Fibroblast of the aortic adventitia (primary cell): Measurements from ENCODE around the gene ACO2. TPM values are rescaled to one million over a fixed set of nuclear protein-coding genes. Genes with fewer than 3 reads are reported as not detected.

Experiments used
- DNase-seq: peaks from one replicate; pipeline ENCODE4 v3.0.0-alpha.2; 2010; ENCODE audit warnings: low read depth
- H3K4me3 ChIP-seq: 2 replicates; pipeline ENCODE4 v1.5.1; 2011; ENCODE audit warnings: low read depth, mild to moderate bottlenecking, control low read depth, low read length, moderate library complexity
- total RNA-seq: library from RNA; depleted of rRNA; stranded (reverse); fragments of >200 nt; gene quantifications from 2 replicates; pipeline ENCODE4 v1.2.3, GENCODE V29; 2012; ENCODE audit warnings: low replicate concordance
- TF ChIP-seq, protein P1 (sequence below): IDR thresholded peaks from 2 replicates; pipeline ENCODE4 v1.5.1; 2011; ENCODE audit warnings: mild to moderate bottlenecking, low read length, control low read depth, inconsistent platforms; ENCODE audit not compliant: insufficient read depth

Gene ACO2
- total RNA-seq, 1 donor = 45.9 TPM

DNA sequence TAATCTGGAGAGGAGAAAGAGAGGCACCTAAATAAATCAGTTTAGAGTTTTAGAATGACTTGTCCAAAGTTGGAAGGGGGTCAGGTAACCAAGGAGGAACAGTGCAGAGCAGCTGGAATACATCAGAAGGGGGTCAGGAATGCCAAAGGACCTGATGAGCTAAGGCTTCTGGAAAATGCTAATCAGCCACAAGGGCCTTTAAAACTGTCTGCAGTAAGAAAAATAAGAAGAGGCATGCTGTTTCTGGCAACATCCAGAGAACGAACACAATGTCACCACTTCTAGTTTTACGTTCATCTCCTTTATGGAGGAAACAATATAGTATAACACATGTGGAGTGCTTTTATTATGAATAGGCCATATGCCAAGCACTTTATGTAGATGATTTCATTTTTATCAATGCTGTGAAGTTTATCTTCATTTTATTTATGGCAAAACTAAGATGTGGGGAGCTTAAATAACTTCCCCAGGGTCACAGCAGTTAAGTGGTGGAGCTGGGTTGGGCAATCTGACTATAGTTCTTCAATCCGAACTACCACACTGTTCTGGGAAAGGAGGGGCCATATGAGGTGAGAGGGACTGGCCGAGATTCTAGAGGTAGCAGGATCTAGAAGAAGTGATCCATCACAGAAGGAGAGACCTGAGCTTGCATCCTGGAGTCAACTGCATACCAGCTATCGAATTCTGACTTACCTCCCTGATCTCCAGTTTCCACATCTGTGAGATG is 22.6 kb downstream of the ACO2 start:
- peak; percentile 67 for DNase-seq
- H3K4me3 ChIP-seq = no peak overlapping the region
- TF ChIP-seq, protein P1, sequence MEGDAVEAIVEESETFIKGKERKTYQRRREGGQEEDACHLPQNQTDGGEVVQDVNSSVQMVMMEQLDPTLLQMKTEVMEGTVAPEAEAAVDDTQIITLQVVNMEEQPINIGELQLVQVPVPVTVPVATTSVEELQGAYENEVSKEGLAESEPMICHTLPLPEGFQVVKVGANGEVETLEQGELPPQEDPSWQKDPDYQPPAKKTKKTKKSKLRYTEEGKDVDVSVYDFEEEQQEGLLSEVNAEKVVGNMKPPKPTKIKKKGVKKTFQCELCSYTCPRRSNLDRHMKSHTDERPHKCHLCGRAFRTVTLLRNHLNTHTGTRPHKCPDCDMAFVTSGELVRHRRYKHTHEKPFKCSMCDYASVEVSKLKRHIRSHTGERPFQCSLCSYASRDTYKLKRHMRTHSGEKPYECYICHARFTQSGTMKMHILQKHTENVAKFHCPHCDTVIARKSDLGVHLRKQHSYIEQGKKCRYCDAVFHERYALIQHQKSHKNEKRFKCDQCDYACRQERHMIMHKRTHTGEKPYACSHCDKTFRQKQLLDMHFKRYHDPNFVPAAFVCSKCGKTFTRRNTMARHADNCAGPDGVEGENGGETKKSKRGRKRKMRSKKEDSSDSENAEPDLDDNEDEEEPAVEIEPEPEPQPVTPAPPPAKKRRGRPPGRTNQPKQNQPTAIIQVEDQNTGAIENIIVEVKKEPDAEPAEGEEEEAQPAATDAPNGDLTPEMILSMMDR = no peak

DNA sequence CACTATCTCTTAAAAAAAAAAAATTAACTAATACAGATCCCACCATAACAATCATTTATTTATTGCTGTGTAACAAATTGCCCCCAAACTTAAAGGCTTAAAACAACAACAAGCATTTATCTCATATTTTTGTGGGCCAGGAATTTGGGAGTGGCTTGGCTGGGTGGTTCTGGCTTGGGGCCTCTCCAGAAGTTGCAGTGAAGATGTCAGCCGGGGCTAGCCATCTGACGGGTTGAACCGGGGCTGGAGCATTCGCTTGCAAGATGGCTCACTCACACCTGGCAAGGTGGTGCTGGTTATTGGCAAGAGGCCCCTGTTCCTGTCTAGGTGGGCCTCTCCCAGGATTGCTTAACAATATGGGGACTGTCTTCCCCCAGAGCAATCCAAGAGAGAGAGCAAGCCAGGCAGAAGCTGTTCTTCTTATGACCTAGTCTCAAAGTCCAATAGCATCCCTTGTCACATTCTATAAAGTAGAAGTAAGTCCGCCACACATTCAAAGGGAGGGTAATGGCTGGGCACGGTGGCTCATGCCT is 29.5 kb downstream of the ACO2 start:
- peak; percentile 30 for DNase-seq
- H3K4me3 ChIP-seq = no peak overlapping the region
- TF ChIP-seq, protein P1 = no peak

DNA sequence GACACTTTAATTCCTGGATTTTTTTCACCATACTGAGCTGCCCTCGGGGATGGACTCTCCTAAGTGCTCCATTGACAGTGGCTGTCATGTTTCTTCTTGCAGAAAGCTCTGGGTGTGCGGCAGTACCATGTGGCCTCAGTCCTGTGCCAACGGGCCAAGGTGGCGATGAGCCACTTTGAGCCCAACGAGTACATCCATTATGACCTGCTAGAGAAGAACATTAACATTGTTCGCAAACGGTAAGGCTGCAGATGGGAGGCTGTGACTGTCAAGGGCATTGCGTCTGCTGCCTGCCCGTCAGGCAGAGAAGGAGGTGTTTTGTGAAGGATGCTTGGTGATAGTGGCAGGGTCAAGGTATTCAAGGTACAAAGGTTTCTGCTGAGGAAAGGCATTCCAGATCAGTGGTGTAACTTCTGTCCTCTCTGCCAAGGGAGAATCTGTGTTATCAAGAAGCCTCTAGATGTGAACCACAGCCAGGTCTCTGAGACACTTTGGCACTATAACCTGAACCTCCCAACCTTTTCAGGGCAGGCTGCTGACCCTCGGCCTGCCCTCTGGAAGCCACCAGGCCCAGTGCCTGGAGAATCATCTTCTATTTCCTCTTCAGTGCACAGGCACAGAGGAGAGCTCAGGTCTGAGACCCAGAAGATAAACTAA is 30.8 kb downstream of the ACO2 start:
- no peak overlapping the region for H3K4me3 ChIP-seq
- DNase-seq = no peak
- TF ChIP-seq, protein P1 = no peak

DNA sequence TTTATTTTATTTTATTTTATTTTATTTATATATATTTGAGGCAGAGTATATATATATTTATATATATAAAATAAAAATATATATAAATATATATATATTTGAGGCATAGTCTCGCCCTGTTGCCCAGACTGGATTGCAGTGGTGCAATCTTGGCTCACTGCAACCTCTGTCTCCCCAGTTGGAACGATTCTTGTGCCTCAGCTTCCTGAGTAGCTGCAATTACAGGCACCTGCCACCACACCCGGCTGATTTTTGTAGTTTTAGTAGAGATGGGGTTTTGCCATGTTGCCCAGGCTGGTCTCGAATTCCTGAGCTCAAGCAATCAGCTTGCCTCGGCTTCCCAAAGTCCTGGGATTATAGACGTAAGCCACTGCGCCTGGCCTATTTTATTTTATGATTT is 31.4 kb downstream of the ACO2 start:
- no peak overlapping the region for H3K4me3 ChIP-seq
- TF ChIP-seq, protein P1 = no peak
- DNase-seq = no peak

DNA sequence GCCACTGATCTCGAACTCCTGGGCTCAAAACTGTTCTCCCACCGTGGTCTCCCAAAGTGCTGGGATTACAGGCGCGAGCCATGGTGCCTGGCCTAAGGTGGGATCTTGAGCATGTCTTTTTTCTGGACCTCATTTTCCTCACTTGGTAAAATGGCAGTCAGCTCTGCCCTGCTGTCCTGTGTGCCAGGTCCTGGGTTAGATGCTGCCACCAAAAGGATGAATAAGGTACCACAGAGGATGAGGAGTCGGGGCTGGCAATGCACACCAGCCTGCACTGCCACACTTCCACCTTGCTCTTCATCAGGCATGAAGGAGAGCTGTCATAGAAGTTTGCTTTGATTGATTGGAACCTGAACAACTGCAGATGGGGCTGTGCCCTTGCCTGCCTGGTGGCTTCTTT is 32.3 kb downstream of the ACO2 start:
- no peak for DNase-seq
- TF ChIP-seq, protein P1 = peak; percentile 11
- H3K4me3 ChIP-seq = no peak overlapping the region

DNA sequence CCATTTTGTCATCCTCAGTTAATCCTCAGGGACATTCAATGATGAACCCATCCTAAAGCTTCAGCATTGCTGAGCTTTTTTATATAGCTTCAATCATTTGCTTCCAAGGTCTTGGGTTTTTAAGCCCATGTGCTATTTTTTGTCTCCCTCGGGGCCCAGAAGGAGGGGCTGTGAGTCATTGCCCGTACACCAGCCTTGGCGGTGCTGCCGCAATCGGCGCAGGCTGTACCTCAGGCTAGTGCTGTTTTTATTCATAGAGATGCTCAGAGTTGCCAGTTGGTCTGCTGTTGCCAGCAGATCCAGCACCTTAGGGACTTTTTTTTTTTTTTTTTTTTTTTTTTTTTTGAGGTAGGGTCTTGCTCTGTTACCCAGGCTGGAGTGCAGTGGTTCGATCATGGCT is 35.5 kb downstream of the ACO2 start:
- no peak overlapping the region for H3K4me3 ChIP-seq
- TF ChIP-seq, protein P1 = no peak
- peak; percentile 75 for DNase-seq
